NCI-H146 treated with DMSO at 0.1 percent for 48 hours (cell line): ENCODE data around the gene PIP5K1B.

ENCODE experiments used
- DNase-seq: peaks from one replicate; lab custom pipeline; 2025; ENCODE audit not compliant: unreplicated experiment; lab: John Stamatoyannopoulos, UW

PIP5K1B gene

GRCh38 chr9:69016191-69017096 is 311.4 kb downstream of the PIP5K1B start:
- no peak for DNase-seq

- DNase-seq, result no peak
These were observed 313.7 kb downstream of the PIP5K1B start for GRCh38 chr9:69018737-69019136.

DNA sequence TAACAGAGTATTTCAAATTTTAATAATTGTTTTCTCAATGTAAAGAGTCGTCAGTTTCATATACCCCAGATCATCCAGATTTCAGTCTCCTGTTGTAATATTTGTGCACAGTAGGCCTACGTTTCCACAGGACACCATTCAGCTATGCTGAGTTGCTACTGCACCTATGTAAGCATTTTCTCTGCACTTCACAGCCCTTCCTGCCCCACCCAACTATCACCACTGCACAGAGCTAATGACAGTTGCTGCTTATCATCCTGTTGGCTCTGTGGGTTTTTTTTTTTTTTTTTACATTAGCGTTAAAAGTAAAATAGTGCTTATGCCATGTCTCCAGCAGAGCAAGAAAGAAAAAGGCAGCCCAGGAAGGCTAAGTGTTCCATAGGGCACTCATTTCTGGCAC is 314.8 kb downstream of the PIP5K1B start:
- DNase-seq, result no peak

DNA sequence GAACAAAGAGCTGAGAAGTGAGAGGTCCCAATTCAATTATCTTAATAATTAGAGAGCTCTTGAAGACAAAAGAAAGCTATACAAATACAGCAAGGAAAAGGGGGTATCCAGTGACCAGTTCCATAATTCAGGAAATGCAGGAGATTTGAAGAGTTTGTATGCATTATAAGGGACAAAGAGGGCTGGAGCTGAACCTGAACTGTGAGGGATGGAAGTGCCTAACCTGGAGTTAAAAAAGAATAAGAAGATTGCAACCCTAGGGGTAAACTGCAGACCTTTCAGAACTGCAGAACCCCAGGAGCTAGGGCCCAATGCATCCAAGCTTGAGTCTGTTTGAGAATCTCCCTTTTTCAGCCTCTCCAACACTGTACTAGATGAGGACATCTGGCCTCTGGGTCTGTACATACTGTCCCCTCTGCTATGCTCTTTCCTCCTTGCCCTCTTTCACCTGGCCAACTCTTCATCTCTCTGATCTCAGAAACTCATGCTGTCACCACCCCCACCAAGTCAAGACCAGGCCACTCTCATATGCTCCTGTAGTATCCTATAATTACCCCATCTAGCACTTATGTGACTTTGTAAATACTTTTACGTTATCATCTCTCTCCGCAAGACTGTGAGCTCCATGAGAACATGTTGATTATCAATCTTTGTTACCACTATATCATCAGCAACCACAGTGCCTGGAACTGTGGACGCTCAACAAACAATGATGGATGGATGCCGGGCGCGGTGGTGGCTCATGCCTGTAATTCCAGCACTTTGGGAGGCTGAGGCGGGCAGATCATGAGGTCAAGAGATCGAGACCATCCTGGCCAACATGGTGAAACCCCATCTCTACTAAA is 315.5 kb downstream of the PIP5K1B start:
- DNase-seq, result no peak

DNA sequence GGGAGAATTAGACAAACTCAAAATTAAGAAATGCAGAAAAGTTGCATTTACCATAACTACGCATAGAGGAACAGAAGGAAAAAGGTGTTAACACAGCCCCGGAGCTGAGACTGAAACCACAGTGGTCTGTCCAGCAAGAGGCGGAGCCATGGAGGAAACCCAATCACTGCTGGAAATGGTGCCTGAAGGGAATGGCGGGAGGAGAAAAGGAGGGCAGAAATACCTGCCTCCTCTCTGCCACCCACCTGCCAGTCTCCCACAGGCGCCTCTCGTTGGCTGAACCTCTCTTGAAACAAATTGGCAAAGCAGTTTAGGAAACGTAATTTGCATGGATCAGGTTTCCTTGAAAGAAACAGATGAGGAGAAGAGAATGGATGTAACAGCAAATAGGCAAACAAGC is 318.6 kb downstream of the PIP5K1B start:
- peak; percentile 52 for DNase-seq

DNA sequence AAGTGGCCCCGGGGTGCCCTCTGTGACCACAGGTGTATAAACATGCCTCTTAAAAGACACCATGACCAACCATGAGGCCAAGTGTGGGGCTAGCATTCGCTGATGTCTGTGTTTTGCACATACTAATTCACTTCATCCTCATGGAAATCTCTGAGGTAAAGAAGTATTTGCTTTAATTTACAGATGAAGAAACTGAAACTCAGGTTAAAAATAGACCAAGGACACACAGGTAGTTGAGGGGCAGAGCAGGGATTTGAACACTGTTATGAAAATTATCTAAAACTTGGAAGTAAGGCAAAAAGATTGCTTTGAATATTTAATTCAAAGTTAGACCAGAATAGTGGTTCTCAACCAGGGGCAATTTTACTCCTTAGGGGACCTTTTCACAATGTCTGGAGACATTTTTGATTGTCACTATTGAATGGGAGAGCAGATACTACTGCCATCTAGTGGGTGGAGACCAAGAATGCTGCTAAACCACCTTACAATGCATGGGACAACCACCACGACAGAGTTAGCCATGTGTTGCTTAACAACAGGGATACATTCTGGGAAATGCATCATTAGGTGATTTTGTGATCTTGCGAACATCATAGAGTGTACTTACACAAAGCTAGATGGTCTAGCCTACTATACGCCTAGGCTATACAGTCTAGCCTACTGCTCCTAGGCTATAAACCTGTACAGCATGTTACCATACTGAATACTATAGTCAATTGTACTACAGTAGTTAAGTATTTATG is 322.5 kb downstream of the PIP5K1B start:
- DNase-seq, result peak; percentile 44

GRCh38 chr9:69028754-69029153 is 323.7 kb downstream of the PIP5K1B start:
- DNase-seq, result no peak

GRCh38 chr9:69029535-69029934 is 324.5 kb downstream of the PIP5K1B start:
- DNase-seq, result no peak

- no peak for DNase-seq
These were observed 326.0 kb downstream of the PIP5K1B start for GRCh38 chr9:69030851-69031645.

DNA sequence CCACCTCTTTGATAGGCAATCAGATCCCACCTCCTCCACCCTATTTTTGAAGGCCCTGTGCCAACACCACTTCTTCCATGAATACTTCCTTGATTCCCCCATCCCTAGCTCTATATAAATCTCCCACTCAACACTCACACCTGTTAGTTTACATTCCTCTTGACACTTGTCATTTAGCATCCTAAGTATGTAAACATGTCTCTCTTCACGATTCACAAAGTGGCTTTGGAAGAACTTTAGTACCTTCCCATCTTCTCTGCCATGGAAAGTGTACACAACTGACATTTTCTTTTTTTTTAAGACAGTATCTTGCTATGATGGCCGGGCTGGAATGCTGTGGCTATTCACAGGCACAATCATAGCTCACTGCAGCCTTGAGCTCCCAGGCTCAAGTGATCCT is 329.0 kb downstream of the PIP5K1B start:
- DNase-seq, result no peak

DNA sequence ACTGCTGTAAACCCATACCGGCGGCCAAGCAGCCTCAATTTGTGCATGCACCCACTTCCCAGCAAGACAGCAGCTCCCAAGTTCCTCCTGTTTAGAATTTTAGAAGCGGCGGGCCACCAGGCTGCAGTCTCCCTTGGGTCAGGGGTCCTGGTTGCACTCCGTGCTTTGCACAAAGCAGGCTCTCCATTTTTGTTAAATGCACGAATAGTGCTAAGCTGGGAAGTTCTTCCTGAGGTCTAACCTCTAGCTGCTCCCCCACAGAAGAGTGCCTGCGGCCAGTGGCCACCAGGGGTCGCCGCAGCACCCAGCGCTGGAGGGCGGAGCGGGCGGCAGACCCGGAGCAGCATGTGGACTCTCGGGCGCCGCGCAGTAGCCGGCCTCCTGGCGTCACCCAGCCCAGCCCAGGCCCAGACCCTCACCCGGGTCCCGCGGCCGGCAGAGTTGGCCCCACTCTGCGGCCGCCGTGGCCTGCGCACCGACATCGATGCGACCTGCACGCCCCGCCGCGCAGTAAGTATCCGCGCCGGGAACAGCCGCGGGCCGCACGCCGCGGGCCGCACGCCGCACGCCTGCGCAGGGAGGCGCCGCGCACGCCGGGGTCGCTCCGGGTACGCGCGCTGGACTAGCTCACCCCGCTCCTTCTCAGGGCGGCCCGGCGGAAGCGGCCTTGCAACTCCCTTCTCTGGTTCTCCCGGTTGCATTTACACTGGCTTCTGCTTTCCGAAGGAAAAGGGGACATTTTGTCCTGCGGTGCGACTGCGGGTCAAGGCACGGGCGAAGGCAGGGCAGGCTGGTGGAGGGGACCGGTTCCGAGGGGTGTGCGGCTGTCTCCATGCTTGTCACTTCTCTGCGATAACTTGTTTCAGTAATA is 330.6 kb downstream of the PIP5K1B start, which contains the start of gene FXN:
Gene FXN, plus strand, starts transcription at position 315 of the 871 bp plus-strand sequence. Its CDS starts 31 bp downstream, at position 346.
- no peak for DNase-seq

DNA sequence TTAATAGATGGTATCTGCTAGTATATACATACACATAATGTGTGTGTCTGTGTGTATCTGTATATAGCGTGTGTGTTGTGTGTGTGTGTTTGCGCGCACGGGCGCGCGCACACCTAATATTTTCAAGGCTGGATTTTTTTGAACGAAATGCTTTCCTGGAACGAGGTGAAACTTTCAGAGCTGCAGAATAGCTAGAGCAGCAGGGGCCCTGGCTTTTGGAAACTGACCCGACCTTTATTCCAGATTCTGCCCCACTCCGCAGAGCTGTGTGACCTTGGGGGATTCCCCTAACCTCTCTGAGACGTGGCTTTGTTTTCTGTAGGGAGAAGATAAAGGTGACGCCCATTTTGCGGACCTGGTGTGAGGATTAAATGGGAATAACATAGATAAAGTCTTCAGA is 331.3 kb downstream of the PIP5K1B start:
- DNase-seq, result no peak

DNA sequence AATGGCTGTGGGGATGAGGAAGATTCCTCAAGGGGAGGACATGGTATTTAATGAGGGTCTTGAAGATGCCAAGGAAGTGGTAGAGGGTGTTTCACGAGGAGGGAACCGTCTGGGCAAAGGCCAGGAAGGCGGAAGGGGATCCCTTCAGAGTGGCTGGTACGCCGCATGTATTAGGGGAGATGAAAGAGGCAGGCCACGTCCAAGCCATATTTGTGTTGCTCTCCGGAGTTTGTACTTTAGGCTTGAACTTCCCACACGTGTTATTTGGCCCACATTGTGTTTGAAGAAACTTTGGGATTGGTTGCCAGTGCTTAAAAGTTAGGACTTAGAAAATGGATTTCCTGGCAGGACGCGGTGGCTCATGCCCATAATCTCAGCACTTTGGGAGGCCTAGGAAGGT is 331.8 kb downstream of the PIP5K1B start:
- no peak for DNase-seq

- no peak for DNase-seq
These were observed 335.6 kb downstream of the PIP5K1B start for GRCh38 chr9:69040646-69041045.

DNA sequence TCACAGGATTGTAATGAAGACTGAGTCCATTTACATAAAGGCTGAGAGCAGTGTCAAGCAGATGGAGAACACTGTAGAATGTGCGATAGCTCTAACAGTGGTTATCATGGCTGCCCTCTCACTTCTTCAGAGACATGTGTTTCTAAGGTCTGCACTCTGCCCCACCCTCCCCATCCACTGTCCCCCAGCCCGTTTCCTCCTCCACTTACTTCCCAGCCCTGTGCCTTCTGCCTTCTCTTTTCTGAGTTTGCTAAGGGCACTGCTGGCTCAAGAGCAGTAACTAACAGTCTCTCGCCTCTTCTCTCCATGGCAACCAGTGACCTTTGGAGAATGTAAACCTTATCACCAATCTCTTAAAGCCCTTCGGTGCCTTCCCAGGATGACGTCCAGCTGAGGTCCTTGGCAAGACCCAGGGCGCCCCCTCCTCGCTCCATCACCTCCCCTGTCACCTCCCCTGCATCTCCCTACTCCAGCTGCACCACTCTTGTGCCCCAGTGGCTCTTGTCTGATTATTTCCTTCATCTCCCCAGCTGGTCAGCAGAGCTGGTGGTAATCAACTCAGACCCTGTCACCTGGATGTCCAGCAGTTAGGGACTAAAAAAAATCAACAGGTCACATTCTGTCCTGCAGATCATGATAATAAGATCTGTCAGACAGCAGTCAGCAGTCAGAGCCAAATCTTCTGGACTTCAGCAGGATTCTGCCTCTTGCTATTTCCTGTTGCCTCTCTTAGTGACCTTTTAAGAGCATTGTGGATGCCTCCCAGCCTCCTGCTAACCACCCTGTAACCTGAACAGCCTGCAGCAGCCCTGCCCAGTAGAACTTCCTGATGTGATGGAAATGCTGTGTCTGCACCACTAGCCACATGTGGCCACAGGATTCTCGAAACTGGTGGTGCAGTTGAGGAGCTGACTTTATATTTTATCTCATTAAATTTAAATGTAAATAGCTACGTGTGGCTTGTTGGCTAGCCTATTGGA is 339.5 kb downstream of the PIP5K1B start:
- no peak for DNase-seq

DNA sequence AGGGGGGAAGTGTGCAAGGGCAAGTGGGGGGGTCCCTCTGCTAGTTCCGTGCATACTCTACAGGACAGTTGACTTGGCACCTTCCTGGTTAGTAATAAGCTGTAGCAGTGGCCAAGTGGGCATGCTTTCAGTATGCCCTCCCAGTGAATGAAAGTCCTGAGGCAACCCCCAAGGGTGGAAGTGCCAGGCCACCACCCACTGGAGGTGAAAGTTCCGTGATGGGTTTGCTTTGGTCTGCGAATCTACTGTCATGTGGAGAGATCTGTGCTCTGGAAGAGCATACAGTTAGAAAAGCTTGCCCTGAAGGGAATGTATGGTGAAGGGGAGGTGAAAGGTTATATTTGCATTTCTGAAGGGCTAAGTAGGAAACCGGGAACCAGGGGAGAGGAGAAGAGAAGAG is 340.8 kb downstream of the PIP5K1B start:
- DNase-seq, result no peak

GRCh38 chr9:69046723-69047122 is 341.7 kb downstream of the PIP5K1B start:
- no peak for DNase-seq

GRCh38 chr9:69047371-69047770 is 342.3 kb downstream of the PIP5K1B start:
- no peak for DNase-seq
